Activated CD4-positive, CD25-positive, alpha-beta regulatory T cell treated with anti-CD3 and anti-CD28 coated beads, Interleukin-2, amount 50 U/mL, for 16 hours (primary cell): Measurements from ENCODE around the gene KCNH6.
A peak's percentile ranks its signal among the peaks of the same experiment; 100 is the strongest.

ENCODE experiments used
- DNase-seq: peaks from one replicate; pipeline ENCODE4 v3.0.0-alpha.2; 2020; ENCODE audit warnings: low read depth, low spot score

Gene KCNH6

DNA sequence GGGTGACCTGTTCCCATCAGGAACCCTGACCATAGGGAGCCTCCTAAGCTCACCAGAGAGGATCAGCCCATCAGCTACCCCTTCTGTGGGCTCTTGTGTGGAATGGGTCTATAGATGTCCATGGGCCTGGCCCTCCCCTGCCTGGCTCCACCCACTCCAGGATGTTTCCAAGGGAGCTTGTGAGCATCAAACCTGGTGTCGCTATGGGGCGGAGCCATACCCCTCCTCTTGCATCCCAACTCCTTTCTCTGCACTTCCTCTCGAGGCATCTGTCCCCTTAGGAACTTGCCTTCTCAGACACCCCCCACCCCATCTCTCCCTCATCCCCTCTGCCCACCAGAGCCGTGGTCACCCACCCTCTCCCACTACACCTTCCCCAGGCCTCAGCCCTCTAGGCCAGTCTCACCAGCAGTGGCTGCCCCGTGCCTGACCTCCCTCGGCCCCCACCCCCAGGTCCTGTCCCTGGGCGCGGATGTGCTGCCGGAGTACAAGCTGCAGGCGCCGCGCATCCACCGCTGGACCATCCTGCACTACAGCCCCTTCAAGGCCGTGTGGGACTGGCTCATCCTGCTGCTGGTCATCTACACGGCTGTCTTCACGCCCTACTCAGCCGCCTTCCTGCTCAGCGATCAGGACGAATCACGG, 10.4 kb downstream of the KCNH6 start:
- DNase-seq: no peak

GRCh38 chr17:63534078-63534570, 11.0 kb downstream of the KCNH6 start:
- DNase-seq: no peak

DNA sequence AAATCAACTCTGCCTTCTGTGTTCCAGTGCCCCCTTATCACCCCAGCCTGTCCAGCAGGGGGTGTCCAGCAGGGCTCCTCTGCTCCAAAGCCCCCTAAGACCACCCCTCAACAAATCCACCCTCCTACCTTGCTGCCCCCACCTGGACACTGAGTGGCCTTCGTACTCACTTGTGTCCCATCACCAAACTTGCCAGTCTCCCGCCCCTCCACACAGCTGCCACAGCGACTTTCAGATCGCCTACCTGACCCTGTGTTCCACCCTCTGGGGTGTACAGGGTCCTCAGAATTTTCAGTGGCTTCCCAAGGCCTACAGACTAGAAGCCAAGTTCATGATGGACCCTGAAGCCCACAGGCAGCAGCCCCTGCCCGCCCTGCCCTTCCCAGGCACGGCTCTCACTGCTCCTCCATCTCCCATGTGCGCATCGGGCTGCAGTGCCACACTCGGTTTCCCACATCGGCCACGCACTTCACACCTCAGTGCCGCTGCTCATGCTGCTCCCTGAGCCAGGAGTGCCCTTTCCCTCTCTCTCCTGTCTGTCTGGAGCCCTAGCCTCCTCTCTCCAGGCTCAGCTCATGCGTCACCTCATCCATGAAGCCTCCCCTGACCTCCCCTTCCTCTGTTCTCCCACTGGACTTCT, 11.8 kb downstream of the KCNH6 start:
- DNase-seq: no peak

GRCh38 chr17:63535640-63536039, 12.5 kb downstream of the KCNH6 start:
- no peak for DNase-seq

DNA sequence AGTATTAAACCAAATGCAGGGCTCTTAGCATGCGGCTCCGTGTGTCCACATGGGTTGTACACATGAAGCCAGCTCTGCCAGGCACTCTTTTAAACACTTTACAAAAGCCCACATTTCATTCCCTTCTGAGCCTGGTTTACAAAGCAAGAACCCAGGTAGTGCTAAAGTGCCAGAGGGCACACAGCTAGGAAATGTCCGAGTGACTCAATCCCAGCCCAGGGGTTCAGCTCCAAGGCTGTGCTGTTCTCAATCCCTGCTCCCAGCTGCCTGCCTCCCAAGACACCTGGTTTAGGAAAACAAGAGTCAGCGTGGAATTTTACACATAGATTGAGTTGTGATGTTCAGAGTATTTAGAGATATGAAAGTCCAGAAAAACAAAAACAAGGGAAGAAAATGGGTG, 13.8 kb downstream of the KCNH6 start:
- no peak for DNase-seq

DNA sequence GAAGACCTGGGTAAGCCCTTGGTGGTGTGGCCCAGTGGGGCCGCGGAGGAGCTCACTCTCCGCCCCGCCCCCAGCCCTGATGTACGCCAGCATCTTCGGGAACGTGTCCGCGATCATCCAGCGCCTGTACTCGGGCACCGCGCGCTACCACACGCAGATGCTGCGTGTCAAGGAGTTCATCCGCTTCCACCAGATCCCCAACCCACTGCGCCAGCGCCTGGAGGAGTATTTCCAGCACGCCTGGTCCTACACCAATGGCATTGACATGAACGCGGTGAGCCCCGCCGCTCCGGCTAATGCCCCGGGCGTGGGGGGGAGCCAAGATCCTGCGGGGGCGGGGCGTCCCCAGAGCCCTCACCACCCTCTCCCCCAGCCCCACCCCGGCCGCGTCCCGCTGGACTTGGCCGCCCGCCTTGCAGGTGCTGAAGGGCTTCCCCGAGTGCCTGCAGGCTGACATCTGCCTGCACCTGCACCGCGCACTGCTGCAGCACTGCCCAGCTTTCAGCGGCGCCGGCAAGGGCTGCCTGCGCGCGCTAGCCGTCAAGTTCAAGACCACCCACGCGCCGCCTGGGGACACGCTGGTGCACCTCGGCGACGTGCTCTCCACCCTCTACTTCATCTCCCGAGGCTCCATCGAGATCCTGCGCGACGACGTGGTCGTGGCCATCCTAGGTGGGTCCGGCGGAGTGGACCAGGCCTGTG, 15.0 kb downstream of the KCNH6 start:
- DNase-seq: no peak

DNA sequence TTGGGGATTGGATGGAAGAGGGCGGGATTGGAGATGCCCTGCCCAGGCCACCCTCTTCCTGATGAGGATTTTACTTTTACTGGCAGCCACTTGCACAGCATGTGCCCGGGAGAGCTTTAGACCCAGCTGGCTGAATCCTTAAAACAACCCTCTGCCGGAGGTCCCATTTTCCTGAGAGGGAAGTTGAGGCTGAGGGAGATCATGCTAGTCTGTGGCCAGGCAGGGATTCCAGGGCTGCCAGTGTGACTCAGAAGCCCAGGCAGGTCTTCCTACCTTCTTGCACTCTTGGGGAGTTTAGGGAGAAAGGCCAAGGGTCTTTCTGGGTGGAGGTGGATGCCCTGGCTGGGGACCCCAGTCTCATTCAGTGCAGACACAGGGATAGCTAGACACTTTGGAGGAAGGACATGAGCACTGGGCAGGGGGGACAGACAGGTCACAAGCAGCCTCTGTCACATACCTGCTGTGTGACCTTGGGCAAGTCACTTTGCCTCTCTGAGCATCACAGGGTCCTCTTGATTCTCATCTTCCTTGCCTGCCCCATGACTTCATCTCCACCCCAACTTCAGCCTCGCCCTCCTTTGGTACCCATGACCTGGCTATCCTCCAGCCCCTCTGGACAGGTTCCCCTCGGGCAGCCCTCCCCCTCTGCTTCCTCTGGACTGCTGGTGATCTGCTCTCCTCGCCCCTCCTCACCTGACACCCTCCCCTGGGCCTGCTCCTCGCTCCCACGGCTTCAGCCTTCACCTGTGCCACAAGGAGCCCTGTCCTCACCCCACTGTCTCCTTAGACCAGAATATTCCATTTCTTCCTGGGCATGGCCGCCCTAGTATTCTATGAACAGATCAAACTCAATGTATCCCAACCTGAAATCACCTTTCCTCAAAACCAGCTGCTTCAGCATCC, 15.8 kb downstream of the KCNH6 start:
- no peak for DNase-seq

DNA sequence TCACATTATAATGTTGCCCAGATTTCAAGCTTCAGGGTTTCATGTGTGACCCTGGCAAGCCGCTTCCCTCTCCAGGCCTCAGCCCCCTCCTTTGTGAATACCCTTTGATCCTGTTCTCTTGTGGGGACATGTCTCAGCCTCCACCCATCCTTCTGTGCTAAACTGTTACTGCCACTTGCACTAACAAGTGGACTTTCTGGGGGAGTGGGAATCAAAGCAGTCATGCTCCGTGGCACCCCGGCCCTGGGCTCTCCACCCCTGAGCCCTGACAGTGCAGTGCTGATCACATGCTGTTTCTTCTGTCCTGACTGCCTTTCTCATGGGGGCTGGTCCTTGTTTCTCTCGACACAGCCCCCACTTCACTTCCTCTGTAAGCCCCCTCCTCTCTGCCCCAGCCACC, 17.4 kb downstream of the KCNH6 start:
- DNase-seq: no peak

GRCh38 chr17:63542218-63542545, 19.0 kb downstream of the KCNH6 start:
- DNase-seq: no peak

DNA sequence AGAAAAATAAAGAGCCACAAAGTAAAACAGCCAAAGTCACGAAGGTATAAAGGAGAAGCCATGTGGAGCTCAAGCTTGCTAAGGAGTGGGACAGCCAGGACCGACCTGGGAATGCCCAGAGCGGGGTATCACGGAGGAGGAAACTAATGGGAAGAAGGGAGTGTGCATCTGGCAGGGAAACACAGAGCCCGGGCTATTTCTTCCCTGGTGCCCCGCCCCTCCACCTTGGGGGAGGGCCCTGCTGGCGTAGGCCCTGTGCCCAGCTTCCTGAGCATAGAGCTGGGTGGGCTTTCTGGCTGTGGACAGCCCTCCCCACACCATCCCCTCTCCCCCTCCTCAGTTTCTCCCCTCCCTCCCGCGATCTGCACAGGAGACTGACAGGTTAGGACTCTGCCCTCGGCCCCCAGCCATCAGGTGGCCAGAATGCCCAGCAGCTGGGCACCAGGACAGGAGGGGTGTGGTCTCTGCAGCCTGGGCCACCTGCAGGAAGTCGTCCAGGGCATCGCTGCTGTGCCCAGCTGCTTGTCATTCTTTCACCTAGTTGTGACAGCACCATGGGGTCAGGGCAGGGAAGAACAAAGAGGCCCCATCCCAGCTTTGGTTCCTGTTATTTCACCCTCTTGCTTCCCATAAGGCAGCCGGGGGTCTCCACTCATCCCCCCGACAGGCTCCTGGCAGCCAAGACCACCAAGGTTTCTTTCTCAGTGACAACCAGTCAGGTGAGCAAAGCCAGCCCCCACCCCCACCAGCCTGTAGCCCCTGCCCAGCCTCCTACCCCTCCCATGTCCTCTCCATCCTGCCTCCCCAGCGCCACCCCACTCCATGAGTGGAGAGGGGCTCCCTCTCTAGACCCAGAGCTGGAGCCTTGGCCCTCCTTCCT, 20.0 kb downstream of the KCNH6 start:
- DNase-seq: no peak

- no peak for DNase-seq
Measured at GRCh38 chr17:63543822-63544420, 20.8 kb downstream of the KCNH6 start.

DNA sequence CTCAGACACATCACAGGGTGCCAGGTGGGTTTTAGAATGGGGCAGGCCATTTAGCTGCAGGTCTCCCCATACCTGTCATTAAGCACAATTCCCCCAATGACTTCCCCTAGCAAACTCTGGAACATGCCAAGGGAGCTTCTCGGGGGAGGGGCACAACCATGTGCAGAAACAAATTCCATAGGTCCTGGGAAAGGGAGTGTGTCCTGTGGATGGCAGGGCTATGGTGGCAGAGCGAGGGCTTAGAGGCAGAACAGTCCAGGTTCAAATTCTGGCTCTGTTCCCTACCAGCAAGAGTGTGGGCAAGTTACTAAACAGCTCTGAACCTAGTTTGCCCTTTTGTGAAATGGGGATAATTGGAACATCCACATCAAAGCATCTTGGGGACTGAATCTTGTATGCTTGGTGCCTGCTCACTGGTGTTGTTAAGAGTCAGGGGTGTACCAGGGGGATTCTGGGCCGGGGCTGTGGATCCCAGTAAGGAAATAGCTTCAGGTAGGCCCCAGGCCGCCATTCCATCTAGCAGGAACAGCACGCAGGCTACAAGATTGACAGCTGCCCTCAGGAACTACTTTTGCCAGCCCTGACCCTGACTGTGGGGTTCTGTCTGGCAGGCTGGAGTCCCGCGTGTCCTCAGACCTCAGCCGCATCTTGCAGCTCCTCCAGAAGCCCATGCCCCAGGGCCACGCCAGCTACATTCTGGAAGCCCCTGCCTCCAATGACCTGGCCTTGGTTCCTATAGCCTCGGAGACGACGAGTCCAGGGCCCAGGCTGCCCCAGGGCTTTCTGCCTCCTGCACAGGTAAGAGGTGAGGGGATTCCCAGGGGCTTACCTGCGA, 21.5 kb downstream of the KCNH6 start:
- no peak for DNase-seq

- no peak for DNase-seq
Measured at GRCh38 chr17:63546308-63547082, 23.3 kb downstream of the KCNH6 start.

DNA sequence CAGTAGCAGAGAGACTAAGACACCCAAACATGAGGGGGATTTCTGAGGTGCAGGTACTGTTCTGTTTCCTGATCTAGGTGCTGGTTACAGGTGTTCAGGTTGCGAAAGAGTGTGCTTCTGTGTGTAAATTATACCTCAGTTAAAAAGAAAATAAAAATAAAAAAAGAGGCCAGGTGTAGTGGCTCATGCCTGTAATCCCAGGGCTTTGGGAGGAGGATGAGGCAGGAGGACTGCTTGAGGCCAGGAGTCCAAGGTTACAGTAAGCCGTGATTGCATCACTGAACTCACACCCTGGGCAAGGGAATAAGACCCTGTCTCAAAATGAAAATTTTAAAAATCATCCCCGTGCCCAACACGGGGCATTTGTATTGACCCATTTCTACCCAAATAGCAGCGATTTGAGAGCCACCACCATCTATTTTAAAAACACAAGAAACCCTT, 23.9 kb downstream of the KCNH6 start:
- DNase-seq: no peak

DNA sequence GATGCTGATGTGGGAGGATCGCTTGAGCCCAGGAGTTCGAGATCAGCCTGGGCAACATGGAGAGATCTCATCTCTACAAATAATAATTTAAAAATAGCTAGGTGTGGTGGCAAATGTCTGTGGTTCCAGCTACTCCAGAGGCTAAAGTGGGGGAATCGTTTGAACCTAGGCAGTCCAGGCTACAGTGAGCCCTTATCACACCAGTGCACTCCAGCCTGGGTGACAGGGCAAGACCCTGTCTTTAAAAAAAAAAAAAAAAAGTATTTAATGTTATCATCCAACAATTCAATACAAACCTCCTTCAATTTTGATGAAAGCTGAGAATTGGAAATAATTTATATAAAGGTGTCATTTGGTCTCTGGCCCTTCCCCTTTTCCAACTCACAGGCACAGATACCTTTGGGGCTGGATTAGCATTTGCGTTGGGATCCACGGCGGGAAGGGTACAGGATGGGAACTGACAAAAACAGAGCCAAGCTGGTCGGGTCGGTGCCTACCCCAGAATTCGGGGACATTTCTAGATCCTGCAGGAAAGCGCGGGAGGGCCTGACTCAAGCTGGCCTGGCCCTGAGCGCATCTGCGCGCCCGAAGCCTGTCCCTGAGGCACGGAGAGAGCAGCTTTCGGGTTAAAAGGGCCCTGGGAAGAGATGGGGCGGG, 26.3 kb downstream of the KCNH6 start:
- no peak for DNase-seq

DNA sequence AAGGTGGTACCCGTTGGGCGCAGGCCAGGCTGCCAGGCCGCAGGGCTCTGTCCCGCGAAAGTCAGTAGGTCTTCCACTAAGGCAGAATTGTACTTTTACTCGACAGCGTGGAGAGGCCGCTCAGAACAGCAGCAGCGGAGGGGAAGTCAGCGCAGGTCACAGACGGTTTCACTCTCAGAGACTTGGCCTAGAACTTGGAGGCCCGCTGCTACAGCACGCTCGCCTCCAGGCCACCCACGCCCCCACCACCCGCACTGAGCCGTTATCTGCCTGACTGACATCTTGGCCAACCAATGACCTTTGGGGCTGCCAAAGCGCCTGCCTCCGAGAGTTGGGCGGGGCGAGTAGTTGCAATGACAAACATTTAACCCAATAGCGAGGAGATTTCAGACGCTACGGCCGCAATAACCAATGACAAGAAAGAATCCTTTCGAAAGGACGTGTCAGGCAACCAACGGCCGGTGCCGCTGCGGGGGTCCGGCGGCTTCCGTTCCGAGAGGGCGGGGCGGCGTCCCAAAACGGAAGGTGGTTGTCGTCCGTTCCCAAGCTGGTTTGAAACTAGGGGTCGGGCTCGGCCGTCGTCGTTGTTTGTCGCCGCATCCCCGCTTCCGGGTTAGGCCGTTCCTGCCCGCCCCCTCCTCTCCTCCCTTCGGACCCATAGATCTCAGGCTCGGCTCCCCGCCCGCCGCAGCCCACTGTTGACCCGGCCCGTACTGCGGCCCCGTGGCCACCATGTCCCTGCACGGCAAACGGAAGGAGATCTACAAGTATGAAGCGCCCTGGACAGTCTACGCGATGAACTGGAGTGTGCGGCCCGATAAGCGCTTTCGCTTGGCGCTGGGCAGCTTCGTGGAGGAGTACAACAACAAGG, 27.0 kb downstream of the KCNH6 start, which contains the start of gene DCAF7:
TSS of gene DCAF7 (plus strand) at position 532 of the 871 bp plus-strand sequence. CDS start at position 733, 201 bp downstream.
- DNase-seq: peak; percentile 99
